ENCODE results near the gene ARHGEF39. TPM values are rescaled to one million over a fixed set of nuclear protein-coding genes. Genes with fewer than 3 reads are reported as not detected.
A peak's percentile ranks its signal among the peaks of the same experiment; 100 is the strongest.

Gene ARHGEF39
- total RNA-seq, 1 donor from 2014 or later = 0.79 TPM

- no peak for FAIRE-seq
- TF ChIP-seq, protein P1, sequence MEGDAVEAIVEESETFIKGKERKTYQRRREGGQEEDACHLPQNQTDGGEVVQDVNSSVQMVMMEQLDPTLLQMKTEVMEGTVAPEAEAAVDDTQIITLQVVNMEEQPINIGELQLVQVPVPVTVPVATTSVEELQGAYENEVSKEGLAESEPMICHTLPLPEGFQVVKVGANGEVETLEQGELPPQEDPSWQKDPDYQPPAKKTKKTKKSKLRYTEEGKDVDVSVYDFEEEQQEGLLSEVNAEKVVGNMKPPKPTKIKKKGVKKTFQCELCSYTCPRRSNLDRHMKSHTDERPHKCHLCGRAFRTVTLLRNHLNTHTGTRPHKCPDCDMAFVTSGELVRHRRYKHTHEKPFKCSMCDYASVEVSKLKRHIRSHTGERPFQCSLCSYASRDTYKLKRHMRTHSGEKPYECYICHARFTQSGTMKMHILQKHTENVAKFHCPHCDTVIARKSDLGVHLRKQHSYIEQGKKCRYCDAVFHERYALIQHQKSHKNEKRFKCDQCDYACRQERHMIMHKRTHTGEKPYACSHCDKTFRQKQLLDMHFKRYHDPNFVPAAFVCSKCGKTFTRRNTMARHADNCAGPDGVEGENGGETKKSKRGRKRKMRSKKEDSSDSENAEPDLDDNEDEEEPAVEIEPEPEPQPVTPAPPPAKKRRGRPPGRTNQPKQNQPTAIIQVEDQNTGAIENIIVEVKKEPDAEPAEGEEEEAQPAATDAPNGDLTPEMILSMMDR (IDR thresholded peaks at IDR 0.05; ENCODE audit: insufficient read depth, low read length, severe bottlenecking) = no peak
Observed at GRCh38 chr9:35697486-35697885, 32.5 kb upstream of the ARHGEF39 start.

GRCh38 chr9:35696520-35697215 lies 31.7 kb upstream of the ARHGEF39 start:
- TF ChIP-seq, protein P1 (IDR thresholded peaks at IDR 0.05; ENCODE audit: insufficient read depth, low read length, severe bottlenecking) = peak; percentile 95
- FAIRE-seq (no peak), DNase-seq (ENCODE audit: low read depth) (peak; percentile 55)
- H3K36me3 ChIP-seq (ENCODE audit: control insufficient read depth, insufficient read depth, low read length) = peaks cover 33% of the 10 kb centered on the region
- no peak overlapping the region for H3K4me3 ChIP-seq (ENCODE audit: low read depth, low read length)
- H3K27me3 ChIP-seq (ENCODE audit: control insufficient read depth, insufficient read depth, low read length) = no peaks in the 10 kb centered on the region

More at GRCh38 chr9:35697486-35697885, 32.5 kb upstream of the ARHGEF39 start:
- Histone ChIP-seq H3K36me3 (ENCODE audit: control insufficient read depth, insufficient read depth, low read length) (peaks cover 38% of the 10 kb centered on the region), H3K27me3 (ENCODE audit: control insufficient read depth, insufficient read depth, low read length) (no peaks in the 10 kb centered on the region), H3K4me3 (ENCODE audit: low read depth, low read length) (no peak overlapping the region)
- DNase-seq (ENCODE audit: low read depth) = no peak

- TF ChIP-seq, protein P1 (IDR thresholded peaks at IDR 0.05; ENCODE audit: insufficient read depth, low read length, severe bottlenecking) = no peak
- no peak for FAIRE-seq
- no peak overlapping the region for H3K4me3 ChIP-seq (ENCODE audit: low read depth, low read length)
- peaks cover 28% of the 10 kb centered on the region for H3K36me3 ChIP-seq (ENCODE audit: control insufficient read depth, insufficient read depth, low read length)
- H3K27me3 ChIP-seq (ENCODE audit: control insufficient read depth, insufficient read depth, low read length) = no peaks in the 10 kb centered on the region
- peak; percentile 69 for DNase-seq (ENCODE audit: low read depth)
Observed at GRCh38 chr9:35695943-35696401, 31.0 kb upstream of the ARHGEF39 start.

DNA sequence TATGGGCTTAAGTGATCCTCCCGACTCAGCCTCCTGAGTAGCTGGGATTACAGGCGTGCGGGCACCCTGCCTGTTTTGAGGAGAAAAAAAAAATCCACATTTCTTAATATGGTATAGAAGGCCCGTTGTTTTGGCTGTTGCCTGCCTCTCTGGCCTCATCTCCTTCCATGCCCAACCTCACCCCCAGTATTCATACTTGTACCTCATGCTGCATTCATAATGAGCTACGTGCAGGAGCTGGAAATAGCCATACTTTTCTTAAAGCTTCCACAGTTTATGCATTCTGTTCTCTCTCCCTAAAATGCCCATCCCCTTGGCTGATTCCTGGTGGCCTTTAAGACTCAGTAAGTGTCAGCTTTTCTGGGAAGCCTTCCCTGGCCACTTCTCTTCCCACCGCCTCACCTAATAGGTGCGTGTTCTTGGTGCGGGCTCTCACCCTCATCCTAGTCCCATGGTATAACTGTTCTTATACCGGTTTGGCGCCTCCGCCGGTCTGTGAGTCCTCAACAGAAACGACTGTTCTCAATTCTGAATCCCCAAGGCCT lies 26.8 kb upstream of the ARHGEF39 start:
- no peaks in the 10 kb centered on the region for H3K27me3 ChIP-seq (ENCODE audit: control insufficient read depth, insufficient read depth, low read length)
- no peak overlapping the region for H3K4me3 ChIP-seq (ENCODE audit: low read depth, low read length)
- TF ChIP-seq, protein P1 (IDR thresholded peaks at IDR 0.05; ENCODE audit: insufficient read depth, low read length, severe bottlenecking) = no peak
- FAIRE-seq (no peak), DNase-seq (ENCODE audit: low read depth) (no peak)
- peaks cover 5% of the 10 kb centered on the region for H3K36me3 ChIP-seq (ENCODE audit: control insufficient read depth, insufficient read depth, low read length)

GRCh38 chr9:35691334-35691650 lies 26.3 kb upstream of the ARHGEF39 start:
- FAIRE-seq (no peak), DNase-seq (ENCODE audit: low read depth) (no peak)
- Histone ChIP-seq H3K36me3 (ENCODE audit: control insufficient read depth, insufficient read depth, low read length) (peaks cover 8% of the 10 kb centered on the region), H3K4me3 (ENCODE audit: low read depth, low read length) (peak overlapping the region; percentile 65), H3K27me3 (ENCODE audit: control insufficient read depth, insufficient read depth, low read length) (no peaks in the 10 kb centered on the region)
- TF ChIP-seq, protein P1 (IDR thresholded peaks at IDR 0.05; ENCODE audit: insufficient read depth, low read length, severe bottlenecking) = no peak
